ENCODE results near the gene TXNDC17.

GRCh38 chr17:6651354-6651918 is 10.6 kb downstream of the TXNDC17 start, which contains the start of the genes C17orf100 and MED31:
- TF ChIP-seq POLR2A (IDR thresholded peaks at IDR 0.05): peak; percentile 37
- TF ChIP-seq, protein P1, sequence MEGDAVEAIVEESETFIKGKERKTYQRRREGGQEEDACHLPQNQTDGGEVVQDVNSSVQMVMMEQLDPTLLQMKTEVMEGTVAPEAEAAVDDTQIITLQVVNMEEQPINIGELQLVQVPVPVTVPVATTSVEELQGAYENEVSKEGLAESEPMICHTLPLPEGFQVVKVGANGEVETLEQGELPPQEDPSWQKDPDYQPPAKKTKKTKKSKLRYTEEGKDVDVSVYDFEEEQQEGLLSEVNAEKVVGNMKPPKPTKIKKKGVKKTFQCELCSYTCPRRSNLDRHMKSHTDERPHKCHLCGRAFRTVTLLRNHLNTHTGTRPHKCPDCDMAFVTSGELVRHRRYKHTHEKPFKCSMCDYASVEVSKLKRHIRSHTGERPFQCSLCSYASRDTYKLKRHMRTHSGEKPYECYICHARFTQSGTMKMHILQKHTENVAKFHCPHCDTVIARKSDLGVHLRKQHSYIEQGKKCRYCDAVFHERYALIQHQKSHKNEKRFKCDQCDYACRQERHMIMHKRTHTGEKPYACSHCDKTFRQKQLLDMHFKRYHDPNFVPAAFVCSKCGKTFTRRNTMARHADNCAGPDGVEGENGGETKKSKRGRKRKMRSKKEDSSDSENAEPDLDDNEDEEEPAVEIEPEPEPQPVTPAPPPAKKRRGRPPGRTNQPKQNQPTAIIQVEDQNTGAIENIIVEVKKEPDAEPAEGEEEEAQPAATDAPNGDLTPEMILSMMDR (IDR thresholded peaks at IDR 0.05): no peak

Measured in testis (tissue), 2 donors.